ENCODE measurements around the gene DAAM2.

Gene DAAM2

DNA sequence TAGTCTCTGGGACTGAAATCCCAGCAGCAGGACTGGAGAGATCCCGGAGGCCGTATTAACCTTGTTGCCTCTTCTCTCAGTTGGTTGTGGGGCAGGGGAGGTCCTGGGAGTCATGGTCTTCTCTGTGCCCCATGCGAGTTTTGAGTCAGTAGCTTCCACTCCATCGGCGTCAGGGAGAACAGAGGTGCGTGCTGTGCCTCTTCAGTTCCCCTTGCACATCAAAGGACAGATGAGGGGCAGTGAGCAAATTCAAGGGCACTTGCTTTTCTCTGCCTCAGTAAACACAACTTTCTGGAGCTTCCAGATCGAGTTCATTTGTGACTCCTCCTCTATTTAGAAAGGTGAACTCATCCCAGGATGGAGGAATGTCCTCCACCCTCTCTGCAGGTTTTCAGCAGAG, 93.5 kb downstream of the DAAM2 start:
- in situ Hi-C loops (cut with HindIII; ENCODE audit: low sequenced_read_pairs), result no loop called here
- TF ChIP-seq, protein P1, sequence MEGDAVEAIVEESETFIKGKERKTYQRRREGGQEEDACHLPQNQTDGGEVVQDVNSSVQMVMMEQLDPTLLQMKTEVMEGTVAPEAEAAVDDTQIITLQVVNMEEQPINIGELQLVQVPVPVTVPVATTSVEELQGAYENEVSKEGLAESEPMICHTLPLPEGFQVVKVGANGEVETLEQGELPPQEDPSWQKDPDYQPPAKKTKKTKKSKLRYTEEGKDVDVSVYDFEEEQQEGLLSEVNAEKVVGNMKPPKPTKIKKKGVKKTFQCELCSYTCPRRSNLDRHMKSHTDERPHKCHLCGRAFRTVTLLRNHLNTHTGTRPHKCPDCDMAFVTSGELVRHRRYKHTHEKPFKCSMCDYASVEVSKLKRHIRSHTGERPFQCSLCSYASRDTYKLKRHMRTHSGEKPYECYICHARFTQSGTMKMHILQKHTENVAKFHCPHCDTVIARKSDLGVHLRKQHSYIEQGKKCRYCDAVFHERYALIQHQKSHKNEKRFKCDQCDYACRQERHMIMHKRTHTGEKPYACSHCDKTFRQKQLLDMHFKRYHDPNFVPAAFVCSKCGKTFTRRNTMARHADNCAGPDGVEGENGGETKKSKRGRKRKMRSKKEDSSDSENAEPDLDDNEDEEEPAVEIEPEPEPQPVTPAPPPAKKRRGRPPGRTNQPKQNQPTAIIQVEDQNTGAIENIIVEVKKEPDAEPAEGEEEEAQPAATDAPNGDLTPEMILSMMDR (IDR thresholded peaks at IDR 0.05; ENCODE audit: low read depth, low read length), result no peak
- H3K4me3 ChIP-seq (ENCODE audit: low read depth, low read length), result no peak overlapping the region
- DNase-seq (ENCODE audit: low read depth, low spot score), result no peak

GRCh38 chr6:39886871-39887270, 94.7 kb downstream of the DAAM2 start:
- in situ Hi-C loops (cut with HindIII; ENCODE audit: low sequenced_read_pairs), result no loop called here
- H3K4me3 ChIP-seq (ENCODE audit: low read depth, low read length), result no peak overlapping the region
- DNase-seq (ENCODE audit: low read depth, low spot score), result no peak
- TF ChIP-seq, protein P1 (IDR thresholded peaks at IDR 0.05; ENCODE audit: low read depth, low read length), result no peak

DNA sequence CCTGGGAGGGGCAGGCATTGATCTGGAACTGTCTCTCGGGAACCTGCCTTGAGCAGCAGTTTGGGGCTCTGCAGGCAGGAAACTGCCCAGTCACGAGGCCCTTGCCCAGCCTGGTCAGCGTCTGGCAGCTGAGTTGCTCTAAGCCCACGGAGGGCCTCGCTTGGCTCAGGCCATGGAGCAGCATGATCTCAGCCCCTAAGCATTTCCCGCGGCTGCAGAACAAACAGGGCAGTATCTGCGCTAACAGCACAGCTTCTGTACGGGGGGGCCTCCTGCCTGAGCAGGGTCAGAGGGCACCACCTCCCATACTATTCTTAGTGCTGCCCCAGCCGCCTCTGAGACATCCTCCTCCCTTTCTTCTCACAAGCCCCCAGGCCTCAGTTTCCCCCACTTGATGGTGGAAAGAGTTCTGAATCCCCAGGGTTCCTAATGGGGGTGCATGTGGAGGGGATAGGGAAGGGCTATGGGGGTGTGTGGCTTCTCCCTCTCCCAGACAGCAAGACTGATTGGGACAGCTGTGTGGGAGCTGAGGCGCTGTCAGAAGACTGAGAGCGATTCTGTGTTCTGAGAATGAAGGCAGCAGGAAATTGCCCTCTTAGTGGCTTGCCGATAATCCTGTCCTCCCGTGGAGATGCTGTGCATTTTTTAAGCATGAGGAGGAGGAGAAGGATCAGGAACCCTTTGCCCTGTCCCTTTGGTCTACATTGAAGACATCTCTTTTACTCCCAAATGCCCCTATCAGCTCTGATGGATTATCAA, 95.7 kb downstream of the DAAM2 start:
- DNase-seq (ENCODE audit: low read depth, low spot score), result peak; percentile 94
- in situ Hi-C loops (cut with HindIII; ENCODE audit: low sequenced_read_pairs), result no loop called here
- no peak overlapping the region for H3K4me3 ChIP-seq (ENCODE audit: low read depth, low read length)
- TF ChIP-seq, protein P1 (IDR thresholded peaks at IDR 0.05; ENCODE audit: low read depth, low read length), result no peak

DNA sequence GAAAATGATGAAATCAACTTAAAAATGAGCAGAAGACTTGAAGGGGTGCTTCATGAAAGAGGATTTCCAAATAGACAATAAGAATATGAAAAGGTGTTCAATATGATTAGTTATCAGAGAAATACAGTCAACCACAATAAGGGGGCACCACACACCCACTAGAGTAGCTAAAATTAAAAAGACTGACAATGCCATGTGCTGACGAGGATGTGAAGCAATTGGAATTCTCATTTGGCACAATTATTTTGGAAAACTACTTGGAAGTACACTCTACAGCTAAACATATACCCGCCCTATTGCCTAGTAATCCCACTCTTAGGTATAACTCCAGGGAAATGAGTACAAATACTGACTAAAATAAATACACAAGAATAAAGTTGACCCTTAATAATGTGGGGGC, 97.1 kb downstream of the DAAM2 start:
- in situ Hi-C loops (cut with HindIII; ENCODE audit: low sequenced_read_pairs), result no loop called here

DNA sequence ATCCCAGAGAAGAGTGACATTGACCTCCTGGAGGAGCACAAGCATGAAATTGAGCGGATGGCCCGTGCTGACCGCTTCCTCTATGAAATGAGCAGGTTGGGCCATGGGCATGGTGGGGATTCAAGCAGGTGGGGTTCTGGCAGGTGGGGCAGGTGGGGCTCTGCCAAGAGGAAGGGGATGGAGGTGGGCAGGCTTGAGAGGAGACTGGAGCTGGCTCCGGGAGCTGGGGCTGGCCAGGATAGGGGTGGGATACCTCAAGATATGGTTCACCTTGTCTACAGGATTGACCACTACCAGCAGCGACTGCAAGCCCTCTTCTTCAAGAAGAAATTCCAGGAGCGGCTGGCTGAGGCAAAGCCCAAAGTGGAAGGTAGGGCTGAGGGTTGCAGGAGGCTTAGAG, 99.2 kb downstream of the DAAM2 start:
- in situ Hi-C loops (cut with HindIII; ENCODE audit: low sequenced_read_pairs), result no loop called here
- no peak for DNase-seq (ENCODE audit: low read depth, low spot score)
- TF ChIP-seq, protein P1 (IDR thresholded peaks at IDR 0.05; ENCODE audit: low read depth, low read length), result no peak
- no peak overlapping the region for H3K4me3 ChIP-seq (ENCODE audit: low read depth, low read length)

More for the DNA sequence above, 97.1 kb downstream of the DAAM2 start:
- TF ChIP-seq, protein P1 (IDR thresholded peaks at IDR 0.05; ENCODE audit: low read depth, low read length), result no peak
- DNase-seq (ENCODE audit: low read depth, low spot score), result no peak
- H3K4me3 ChIP-seq (ENCODE audit: low read depth, low read length), result no peak overlapping the region

DNA sequence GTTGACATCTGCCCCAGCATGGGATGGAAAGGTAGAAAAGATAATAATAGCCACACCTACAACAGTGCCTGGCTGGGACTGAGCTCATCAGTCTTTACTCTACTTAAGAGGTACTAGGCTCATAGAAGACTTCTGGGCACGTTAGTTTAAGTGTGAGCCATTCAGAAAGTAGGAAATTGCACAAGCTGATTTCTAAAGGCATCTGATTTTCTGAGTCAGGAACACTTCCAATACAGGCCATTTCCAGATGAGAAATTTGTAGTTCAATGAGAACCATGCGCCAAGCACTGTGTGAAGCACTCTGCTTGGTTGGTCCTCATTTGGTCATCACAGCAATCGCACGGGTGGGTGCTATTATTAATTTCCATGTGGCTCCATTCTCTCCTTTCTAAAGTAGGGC, 99.8 kb downstream of the DAAM2 start:
- in situ Hi-C loops (cut with HindIII; ENCODE audit: low sequenced_read_pairs), result no loop called here
- no peak overlapping the region for H3K4me3 ChIP-seq (ENCODE audit: low read depth, low read length)
- DNase-seq (ENCODE audit: low read depth, low spot score), result no peak
- TF ChIP-seq, protein P1 (IDR thresholded peaks at IDR 0.05; ENCODE audit: low read depth, low read length), result no peak
